HepG2 (cell line): ENCODE measurements around the gene DIAPH1. TPM values are rescaled to one million over a fixed set of nuclear protein-coding genes. Genes with fewer than 3 reads are reported as not detected.

Experiments used
- ARNT ChIP-seq: fragments of 450-650 bp; IDR thresholded peaks from 2 replicates; pipeline ENCODE4 v1.6.1; 2017
- CSRNP2 ChIP-seq: sonication (generic); formaldehyde crosslinking; conservative IDR thresholded peaks from 2 replicates; pipeline ENCODE4 v1.8.0; 2022; ENCODE audit warnings: low read depth, missing genetic modification reagents
- E2F2 ChIP-seq: sonication (generic); formaldehyde crosslinking; IDR thresholded peaks from 2 replicates; pipeline ENCODE4 v1.4.0; 2020; ENCODE audit warnings: missing genetic modification reagents, borderline replicate concordance
- EP300 ChIP-seq, 3 experiments: sonication (generic) in 1 of 3; formaldehyde crosslinking in 1 of 3; IDR thresholded peaks; 2 replicates each; pipeline versions ENCODE4 v1.5.1 to v1.6.1; 2011 to 2020; ENCODE audit warnings: low read depth in 2 of 3, low read length in 2 of 3, borderline replicate concordance in 1 of 3, improper control_type of control experiment in 1 of 3, mild to moderate bottlenecking in 1 of 3, missing genetic modification reagents in 1 of 3, moderate library complexity in 1 of 3
- JUNB ChIP-seq: sonication (generic); formaldehyde crosslinking; IDR thresholded peaks from 2 replicates; pipeline ENCODE4 v1.8.0; 2022; ENCODE audit warnings: missing genetic modification reagents, mild to moderate bottlenecking, borderline replicate concordance
- KAT2B ChIP-seq: fragments of 150-350 bp; IDR thresholded peaks from 2 replicates; pipeline ENCODE4 v1.6.1; 2014; ENCODE audit warnings: low read depth, low read length, borderline replicate concordance
- MED1 ChIP-seq: sonication (generic); formaldehyde crosslinking; IDR thresholded peaks from 2 replicates; pipeline ENCODE4 v1.4.0; 2020; ENCODE audit warnings: missing genetic modification reagents
- PCBP2 ChIP-seq: fragments of 200-400 bp; formaldehyde crosslinking; optimal IDR thresholded peaks from 2 replicates; pipeline ENCODE3; 2018; ENCODE audit warnings: low read length, low read depth; ENCODE audit not compliant: poor library complexity, severe bottlenecking
- RBM39 ChIP-seq: fragments of 200-400 bp; formaldehyde crosslinking; IDR thresholded peaks from one replicate; pipeline ENCODE4 v1.6.1; 2018; ENCODE audit warnings: antibody characterized with exemption, mild to moderate bottlenecking, low read depth, low read length; ENCODE audit not compliant: poor library complexity, severe bottlenecking
- RFX1 ChIP-seq: fragments of 450-650 bp; IDR thresholded peaks from 2 replicates; pipeline ENCODE4 v1.6.1; 2017
- SYNCRIP ChIP-seq: fragments of 200-400 bp; formaldehyde crosslinking; IDR thresholded peaks from 2 replicates; pipeline ENCODE4 v1.6.1; 2018; ENCODE audit warnings: mild to moderate bottlenecking, low read depth, low read length; ENCODE audit not compliant: insufficient read depth
- TFDP2 ChIP-seq: sonication (generic); formaldehyde crosslinking; IDR thresholded peaks from 2 replicates; pipeline ENCODE4 v1.4.0; 2020; ENCODE audit warnings: missing genetic modification reagents
- ZNF343 ChIP-seq: sonication (generic); formaldehyde crosslinking; IDR thresholded peaks from 2 replicates; pipeline ENCODE4 v1.4.0; 2020; ENCODE audit warnings: mild to moderate bottlenecking, missing genetic modification reagents
- ZNF407 ChIP-seq: sonication (generic); formaldehyde crosslinking; IDR thresholded peaks from one replicate; pipeline ENCODE4 v1.5.1; 2020; ENCODE audit warnings: mild to moderate bottlenecking, missing genetic modification reagents; ENCODE audit errors: not compliant biosample characterization
- ZNF501 ChIP-seq: sonication (generic); formaldehyde crosslinking; IDR thresholded peaks from 2 replicates; pipeline ENCODE4 v1.5.1; 2020; ENCODE audit warnings: mild to moderate bottlenecking, moderate library complexity, missing genetic modification reagents
- ZNF75D ChIP-seq: sonication (generic); formaldehyde crosslinking; IDR thresholded peaks from 2 replicates; pipeline ENCODE4 v1.8.1; 2023; ENCODE audit warnings: missing genetic modification reagents, mild to moderate bottlenecking, borderline replicate concordance
- polyA plus RNA-seq, 8 experiments: library from polyadenylated mRNA; depleted of rRNA in 3 of 8; stranded (reverse) in 7 of 8; unstranded in 1 of 8; fragments of >200 nt; fragmentation: Illumina TruSeq in 4 of 8; extraction: Trizol in 4 of 8; gene quantifications; 2 replicates each; pipeline versions ENCODE4 v1.2.1 to v1.2.3, GENCODE V29; 2011 to 2016; ENCODE audit warnings: low read depth in 4 of 8, missing spikeins in 1 of 8, mixed read lengths in 1 of 8; ENCODE audit not compliant: insufficient read depth in 1 of 8
- total RNA-seq, 5 experiments: library from RNA; depleted of rRNA; stranded (reverse); fragments of >200 nt; fragmentation: Illumina TruSeq; extraction: Trizol; gene quantifications; 2 replicates each; pipeline ENCODE4 v1.2.3, GENCODE V29; 2016; ENCODE audit warnings: low read depth in 1 of 5

The DIAPH1 gene
- total and polyA plus RNA-seq, 2 of the 13 experiments (the other 11 are each of a cell fraction or from before 2014, with no cell fraction given) = 25.1 to 33.9 TPM

- TF ChIP-seq ZNF407 (CRISPR knock-in tag) (no peak), RFX1 (no peak), KAT2B (no peak), JUNB (CRISPR knock-in tag) (no peak), ZNF343 (CRISPR knock-in tag) (no peak), MED1 (CRISPR knock-in tag) (0 out of 2 replicates have a peak, but pooled peaks have one; percentile 21), ZNF501 (CRISPR knock-in tag) (no peak), ARNT (no peak), EP300 (IDR thresholded peaks at IDR 0.05; ENCODE audit: low read depth in 2 of 2, low read length in 2 of 2) (peak in 1 of 2 experiments; percentile 61; a peak in 2 of 4 replicates), EP300 (CRISPR knock-in tag; IDR thresholded peaks at IDR 0.05; ENCODE audit: borderline replicate concordance) (no peak), SYNCRIP (no peak), PCBP2 (no peak), ZNF75D (CRISPR knock-in tag) (no peak), CSRNP2 (no peak), E2F2 (no peak), RBM39 (no peak), TFDP2 (CRISPR knock-in tag) (no peak)
These were observed 10.2 kb downstream of the DIAPH1 start (continued) for GRCh38 chr5:141608557-141608956.
